Fibroblast of lung (primary cell): ENCODE measurements around the gene ACAN. TPM values are rescaled to one million over a fixed set of nuclear protein-coding genes. Genes with fewer than 3 reads are reported as not detected.

Source experiments
- DNase-seq, 2 donors: peaks; one replicate each; pipeline versions ENCODE4 v3.0.0 to v3.0.0-alpha.2; 2010; ENCODE audit warnings: low read depth in 2 of 2
- H2AFZ ChIP-seq: 2 replicates; pipeline ENCODE4 v1.5.1; 2012; ENCODE audit warnings: low read length, control low read depth, inconsistent platforms
- H3K27ac ChIP-seq: 2 replicates; pipeline ENCODE4 v1.5.1; 2011; ENCODE audit warnings: low read length, control low read depth; ENCODE audit not compliant: insufficient read depth
- H3K27me3 ChIP-seq: 2 replicates; pipeline ENCODE4 v1.5.1; 2011; ENCODE audit warnings: mild to moderate bottlenecking, low read length; ENCODE audit not compliant: control insufficient read depth, insufficient read depth
- H3K36me3 ChIP-seq: 2 replicates; pipeline ENCODE4 v1.5.1; 2011; ENCODE audit warnings: low read length; ENCODE audit not compliant: control insufficient read depth, insufficient read depth
- H3K4me1 ChIP-seq: 2 replicates; pipeline ENCODE4 v1.5.1; 2011; ENCODE audit warnings: low read length; ENCODE audit not compliant: control insufficient read depth, insufficient read depth; ENCODE audit errors: extremely low read depth
- H3K4me2 ChIP-seq: 2 replicates; pipeline ENCODE4 v1.5.1; 2011; ENCODE audit warnings: low read length, control low read depth; ENCODE audit not compliant: insufficient read depth; ENCODE audit errors: extremely low read depth
- H3K4me3 ChIP-seq, 4 experiments: fragments of 200-600 bp in 1 of 4; sonication (generic) in 1 of 4; replicated peaks in 1 of 4; 2 replicates each; pipeline ENCODE4 v1.5.1; 2011 to 2016; ENCODE audit warnings: low read length in 4 of 4, low read depth in 3 of 4, mild to moderate bottlenecking in 3 of 4, control low read depth in 2 of 4, inconsistent platforms in 1 of 4, mixed read lengths in 1 of 4; ENCODE audit not compliant: insufficient read depth in 1 of 4; ENCODE audit errors: control extremely low read depth in 1 of 4
- H3K79me2 ChIP-seq: 2 replicates; pipeline ENCODE4 v1.5.1; 2012; ENCODE audit warnings: mild to moderate bottlenecking, low read length, inconsistent platforms; ENCODE audit not compliant: control insufficient read depth, insufficient read depth
- H3K9ac ChIP-seq: 2 replicates; pipeline ENCODE4 v1.5.1; 2011; ENCODE audit warnings: mild to moderate bottlenecking, low read length, control low read depth; ENCODE audit not compliant: insufficient read depth
- H3K9me3 ChIP-seq: 2 replicates; pipeline ENCODE4 v1.5.1; 2012; ENCODE audit warnings: low read depth, low read length; ENCODE audit not compliant: control insufficient read depth, insufficient read depth
- H4K20me1 ChIP-seq: 2 replicates; pipeline ENCODE4 v1.5.1; 2011; ENCODE audit warnings: low read length; ENCODE audit not compliant: control insufficient read depth, insufficient read depth; ENCODE audit errors: extremely low read depth
- CTCF ChIP-seq, 2 donors: IDR thresholded peaks in 1 of 2; conservative IDR thresholded peaks in 1 of 2; 1 replicate in 1 of 2; 2 replicates in 1 of 2; pipeline ENCODE4 v1.5.1; 2011 to 2012; ENCODE audit warnings: low read length in 2 of 2, control low read depth in 1 of 2, inconsistent platforms in 1 of 2, low read depth in 1 of 2, mild to moderate bottlenecking in 1 of 2
- EZH2 ChIP-seq: IDR thresholded peaks from 2 replicates; pipeline ENCODE4 v1.5.1; 2012; ENCODE audit warnings: low read length, control low read depth, mild to moderate bottlenecking; ENCODE audit errors: missing control alignments
- polyA plus RNA-seq, 2 donors: library from polyadenylated mRNA; depleted of rRNA in 1 of 2; stranded (reverse) in 1 of 2; unstranded in 1 of 2; fragments of >200 nt; gene quantifications; 2 replicates each; pipeline ENCODE4 v1.2.1, GENCODE V29; 2011 to 2012; ENCODE audit warnings: missing spikeins in 1 of 2
- total RNA-seq: library from RNA; depleted of rRNA; stranded (reverse); fragments of >200 nt; gene quantifications from 2 replicates; pipeline ENCODE4 v1.2.1, GENCODE V29; 2014

ACAN gene
- total and polyA plus RNA-seq, 2 donors (not counting 1 experiment from before 2014, with no cell fraction given): under 0.01 to 3.0 TPM

GRCh38 chr15:88891540-88892254 lies 88.5 kb downstream of the ACAN start:
- H3K4me1 ChIP-seq: peaks cover 2% of the 10 kb centered on the region
- DNase-seq: no peak
- TF ChIP-seq EZH2: no peak
- H2AFZ ChIP-seq: no peak overlapping the region
- no peaks in the 10 kb centered on the region for H4K20me1 ChIP-seq
- H3K9me3 ChIP-seq: no peaks in the 10 kb centered on the region
- no peak overlapping the region for H3K4me3 ChIP-seq
- H3K9ac ChIP-seq: no peak overlapping the region
- no peaks in the 10 kb centered on the region for H3K79me2 ChIP-seq
- no peak overlapping the region for H3K4me2 ChIP-seq
- H3K27me3 ChIP-seq: no peaks in the 10 kb centered on the region
- no peaks in the 10 kb centered on the region for H3K36me3 ChIP-seq
- H3K27ac ChIP-seq: no peak overlapping the region

- H3K4me1 ChIP-seq: peaks cover 8% of the 10 kb centered on the region
- peak; percentile 31 to 34 for DNase-seq
- H2AFZ ChIP-seq: no peak overlapping the region
- H3K79me2 ChIP-seq: no peaks in the 10 kb centered on the region
- H3K4me3 ChIP-seq: peak overlapping the region in 1 of 4 experiments; percentile 61
- peak overlapping the region; percentile 58 for H3K4me2 ChIP-seq
- TF ChIP-seq EZH2 (no peak), CTCF (conservative IDR thresholded peaks at IDR 0.05 in 1 of 2, IDR thresholded peaks at IDR 0.05 in 1 of 2; ENCODE audit: low read depth in 1 of 2, low read length in 2 of 2) (peak; percentile 43 to 76)
- no peak overlapping the region for H3K9ac ChIP-seq
- H3K36me3 ChIP-seq: peaks cover 2% of the 10 kb centered on the region
- no peaks in the 10 kb centered on the region for H3K27me3 ChIP-seq
- no peaks in the 10 kb centered on the region for H4K20me1 ChIP-seq
- H3K27ac ChIP-seq: no peak overlapping the region
- H3K9me3 ChIP-seq: no peaks in the 10 kb centered on the region
Measured at GRCh38 chr15:88894348-88894818, 91.1 kb downstream of the ACAN start.

- Histone ChIP-seq H3K9me3 (no peaks in the 10 kb centered on the region), H3K4me2 (peak within 1 kb of the TSS; percentile 69), H2AFZ (no peak within 1 kb of the TSS), H3K9ac (peak within 1 kb of the TSS; percentile 32), H3K4me1 (peaks cover 8% of the 10 kb centered on the region), H4K20me1 (no peaks in the 10 kb centered on the region), H3K36me3 (peaks cover 2% of the 10 kb centered on the region), H3K27me3 (no peaks in the 10 kb centered on the region), H3K79me2 (no peaks in the 10 kb centered on the region), H3K4me3 (peak within 1 kb of the TSS; percentile 24 to 61 (median 42)), H3K27ac (no peak within 1 kb of the TSS)
- DNase-seq: peak; percentile 31 to 45
- TF ChIP-seq CTCF (conservative IDR thresholded peaks at IDR 0.05 in 1 of 2, IDR thresholded peaks at IDR 0.05 in 1 of 2; ENCODE audit: low read depth in 1 of 2, low read length in 2 of 2) (no peak), EZH2 (no peak)
Measured at GRCh38 chr15:88894819-88895767, 91.9 kb downstream of the ACAN start, which contains the start of gene HAPLN3. Gene HAPLN3, minus strand, starts transcription at chr15:88895544. Its CDS starts 8,246 bp downstream, at chr15:88887298.
